DOHH2 (cell line): ENCODE data around the gene ZBTB46.

Experiments
- H3F3A ChIP-seq: fragments of 200-600 bp; sonication (generic), shearing (Covaris generic); 2 replicates; pipeline ENCODE4 v1.6.0; 2016; ENCODE audit warnings: antibody characterized with exemption, mild to moderate bottlenecking; ENCODE audit not compliant: control insufficient read depth, insufficient read depth
- H3K27ac ChIP-seq: fragments of 200-600 bp; sonication (generic); 2 replicates; pipeline ENCODE4 v1.5.1; 2014; ENCODE audit warnings: low read depth, mild to moderate bottlenecking, low read length, moderate library complexity
- H3K27me3 ChIP-seq: fragments of 200-600 bp; sonication (generic); 2 replicates; pipeline ENCODE4 v1.6.1; 2014; ENCODE audit warnings: mild to moderate bottlenecking, low read length, mixed read lengths; ENCODE audit not compliant: control insufficient read depth
- H3K36me3 ChIP-seq: fragments of 200-600 bp; sonication (generic); 2 replicates; pipeline ENCODE4 v1.6.1; 2014; ENCODE audit warnings: mild to moderate bottlenecking, low read length, moderate library complexity, mixed read lengths; ENCODE audit not compliant: control insufficient read depth
- H3K4me1 ChIP-seq: fragments of 200-600 bp; sonication (generic); 2 replicates; pipeline ENCODE4 v1.6.1; 2014; ENCODE audit warnings: mild to moderate bottlenecking, low read length, mixed read lengths; ENCODE audit not compliant: control insufficient read depth
- H3K4me2 ChIP-seq: fragments of 200-600 bp; sonication (generic); 2 replicates; pipeline ENCODE4 v1.6.0; 2014; ENCODE audit warnings: mild to moderate bottlenecking, low read length, moderate library complexity
- H3K4me3 ChIP-seq: fragments of 200-600 bp; sonication (generic); 2 replicates; pipeline ENCODE4 v1.5.1; 2014; ENCODE audit warnings: mild to moderate bottlenecking, low read length, mixed read lengths
- H3K79me2 ChIP-seq: fragments of 200-600 bp; sonication (generic); 2 replicates; pipeline ENCODE4 v1.6.1; 2014; ENCODE audit warnings: mild to moderate bottlenecking, low read length, mixed read lengths; ENCODE audit not compliant: control insufficient read depth
- H3K9me2 ChIP-seq: fragments of 200-600 bp; sonication (generic); replicated peaks from 2 replicates; pipeline ENCODE4 v1.6.1; 2014; ENCODE audit warnings: mild to moderate bottlenecking, low read length, mixed read lengths; ENCODE audit not compliant: control insufficient read depth
- H3K9me3 ChIP-seq: fragments of 200-600 bp; sonication (generic); 2 replicates; pipeline ENCODE4 v1.6.1; 2014; ENCODE audit warnings: antibody characterized with exemption, low read length, mixed read lengths; ENCODE audit not compliant: control insufficient read depth, insufficient read depth
- H4K20me1 ChIP-seq: fragments of 200-600 bp; sonication (generic); 2 replicates; pipeline ENCODE4 v1.6.0; 2014; ENCODE audit warnings: low read depth, mild to moderate bottlenecking, antibody characterized with exemption, low read length, moderate library complexity; ENCODE audit not compliant: control insufficient read depth, insufficient read depth
- EZH2phosphoT487 ChIP-seq: fragments of 200-600 bp; sonication (generic); IDR thresholded peaks from 2 replicates; pipeline ENCODE4 v1.6.1; 2017; ENCODE audit warnings: borderline replicate concordance, mild to moderate bottlenecking, antibody characterized with exemption, low read length, moderate library complexity, mixed read lengths
- TF ChIP-seq, protein P1 (sequence below): fragments of 200-600 bp; sonication (generic); IDR thresholded peaks from one replicate; pipeline ENCODE4 v1.5.1; 2014; ENCODE audit warnings: antibody characterized with exemption, mild to moderate bottlenecking, low read depth, low read length; ENCODE audit not compliant: poor library complexity, severe bottlenecking

Gene ZBTB46

DNA sequence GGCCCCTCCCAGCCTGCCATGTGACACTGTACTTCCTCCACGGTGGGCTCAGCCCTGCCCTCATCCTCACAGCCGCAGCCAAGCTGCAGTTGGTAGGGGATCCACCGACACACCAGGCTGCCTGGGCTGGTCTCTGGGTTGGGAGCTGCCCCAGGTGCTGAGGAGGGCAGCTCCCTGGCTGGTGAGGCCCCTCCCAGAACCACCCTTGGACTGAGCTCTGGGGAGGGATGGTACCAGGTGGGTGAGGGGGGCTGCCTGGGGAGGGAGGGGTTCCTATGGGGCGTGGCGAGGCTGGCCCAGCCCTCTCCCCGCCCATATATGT lies 134.8 kb downstream of the ZBTB46 start:
- H3K4me2 ChIP-seq = no peak overlapping the region
- H3K4me3 ChIP-seq = no peak overlapping the region
- H3K27me3 ChIP-seq = no peaks in the 10 kb centered on the region
- H3K9me3 ChIP-seq = no peaks in the 10 kb centered on the region
- H3F3A ChIP-seq = no peaks in the 10 kb centered on the region
- H3K27ac ChIP-seq = no peak overlapping the region
- no peaks in the 10 kb centered on the region for H3K79me2 ChIP-seq
- no peaks in the 10 kb centered on the region for H4K20me1 ChIP-seq
- no peak for TF ChIP-seq EZH2phosphoT487
- TF ChIP-seq, protein P1, sequence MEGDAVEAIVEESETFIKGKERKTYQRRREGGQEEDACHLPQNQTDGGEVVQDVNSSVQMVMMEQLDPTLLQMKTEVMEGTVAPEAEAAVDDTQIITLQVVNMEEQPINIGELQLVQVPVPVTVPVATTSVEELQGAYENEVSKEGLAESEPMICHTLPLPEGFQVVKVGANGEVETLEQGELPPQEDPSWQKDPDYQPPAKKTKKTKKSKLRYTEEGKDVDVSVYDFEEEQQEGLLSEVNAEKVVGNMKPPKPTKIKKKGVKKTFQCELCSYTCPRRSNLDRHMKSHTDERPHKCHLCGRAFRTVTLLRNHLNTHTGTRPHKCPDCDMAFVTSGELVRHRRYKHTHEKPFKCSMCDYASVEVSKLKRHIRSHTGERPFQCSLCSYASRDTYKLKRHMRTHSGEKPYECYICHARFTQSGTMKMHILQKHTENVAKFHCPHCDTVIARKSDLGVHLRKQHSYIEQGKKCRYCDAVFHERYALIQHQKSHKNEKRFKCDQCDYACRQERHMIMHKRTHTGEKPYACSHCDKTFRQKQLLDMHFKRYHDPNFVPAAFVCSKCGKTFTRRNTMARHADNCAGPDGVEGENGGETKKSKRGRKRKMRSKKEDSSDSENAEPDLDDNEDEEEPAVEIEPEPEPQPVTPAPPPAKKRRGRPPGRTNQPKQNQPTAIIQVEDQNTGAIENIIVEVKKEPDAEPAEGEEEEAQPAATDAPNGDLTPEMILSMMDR = no peak
- H3K9me2 ChIP-seq = no peaks in the 10 kb centered on the region
- H3K36me3 ChIP-seq = peaks cover 12% of the 10 kb centered on the region
- H3K4me1 ChIP-seq = peaks cover 9% of the 10 kb centered on the region

DNA sequence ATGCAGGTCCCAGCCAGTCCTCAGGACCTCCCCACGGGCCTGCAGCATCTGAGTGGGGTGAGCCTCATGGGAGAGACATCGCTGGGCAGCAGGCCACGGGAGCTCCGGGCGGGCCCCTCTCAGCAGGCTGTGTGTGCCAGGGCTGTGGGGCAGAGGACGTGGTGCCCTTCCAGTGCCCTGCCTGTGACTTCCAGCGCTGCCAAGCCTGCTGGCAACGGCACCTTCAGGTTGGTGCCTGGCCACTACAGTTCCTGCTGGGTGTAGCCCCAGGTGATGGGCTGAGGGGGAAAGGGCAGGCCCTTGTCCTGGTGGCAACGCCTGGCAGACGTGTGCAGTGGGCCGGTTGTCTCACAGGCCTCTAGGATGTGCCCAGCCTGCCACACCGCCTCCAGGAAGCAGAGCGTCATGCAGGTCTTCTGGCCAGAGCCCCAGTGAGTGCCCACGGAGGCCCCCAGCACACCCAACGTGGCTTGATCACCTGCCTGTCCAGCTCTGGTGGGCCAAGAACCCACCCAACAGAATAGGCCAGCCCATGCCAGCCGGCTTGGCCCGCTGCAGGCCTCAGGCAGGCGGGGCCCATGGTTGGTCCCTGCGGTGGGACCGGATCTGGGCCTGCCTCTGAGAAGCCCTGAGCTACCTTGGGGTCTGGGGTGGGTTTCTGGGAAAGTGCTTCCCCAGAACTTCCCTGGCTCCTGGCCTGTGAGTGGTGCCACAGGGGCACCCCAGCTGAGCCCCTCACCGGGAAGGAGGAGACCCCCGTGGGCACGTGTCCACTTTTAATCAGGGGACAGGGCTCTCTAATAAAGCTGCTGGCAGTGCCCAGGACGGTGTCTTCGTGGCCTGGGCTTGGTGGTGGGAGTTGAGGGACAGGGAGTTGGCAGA lies 135.4 kb downstream of the ZBTB46 start:
- Histone ChIP-seq H3K27ac (no peak overlapping the region), H3K27me3 (no peaks in the 10 kb centered on the region), H3K79me2 (no peaks in the 10 kb centered on the region), H3K9me3 (no peaks in the 10 kb centered on the region), H3K4me3 (no peak overlapping the region), H3K9me2 (no peaks in the 10 kb centered on the region), H3K36me3 (peaks cover 12% of the 10 kb centered on the region), H4K20me1 (no peaks in the 10 kb centered on the region), H3F3A (no peaks in the 10 kb centered on the region), H3K4me2 (no peak overlapping the region), H3K4me1 (peaks cover 9% of the 10 kb centered on the region)
- TF ChIP-seq EZH2phosphoT487 = no peak
- TF ChIP-seq, protein P1 = no peak

- Histone ChIP-seq H3K79me2 (no peaks in the 10 kb centered on the region), H3K27ac (no peak overlapping the region), H4K20me1 (no peaks in the 10 kb centered on the region), H3K4me1 (peaks cover 9% of the 10 kb centered on the region), H3K9me3 (no peaks in the 10 kb centered on the region), H3K36me3 (peaks cover 12% of the 10 kb centered on the region), H3K27me3 (no peaks in the 10 kb centered on the region), H3K4me2 (no peak overlapping the region), H3K9me2 (no peaks in the 10 kb centered on the region), H3K4me3 (no peak overlapping the region), H3F3A (no peaks in the 10 kb centered on the region)
- TF ChIP-seq, protein P1 = no peak
- no peak for TF ChIP-seq EZH2phosphoT487
Observed at GRCh38 chr20:63694584-63695423, 136.3 kb downstream of the ZBTB46 start.
